Hematopoietic multipotent progenitor cell treated with erythropoietin and hydrocortisone succinate and interleukin-3 and kit ligand, for 4 days (in vitro differentiated cells): ENCODE measurements around the gene PPP4R1.
"Not testable (repeated sequence)": the region's sequence is repeated elsewhere in the genome, so short reads cannot be mapped to it uniquely, and the experiment has no call there.

Experiments used
- DNase-seq: peaks from one replicate; pipeline ENCODE4 v3.0.0-alpha.2; 2015

The PPP4R1 gene

DNA sequence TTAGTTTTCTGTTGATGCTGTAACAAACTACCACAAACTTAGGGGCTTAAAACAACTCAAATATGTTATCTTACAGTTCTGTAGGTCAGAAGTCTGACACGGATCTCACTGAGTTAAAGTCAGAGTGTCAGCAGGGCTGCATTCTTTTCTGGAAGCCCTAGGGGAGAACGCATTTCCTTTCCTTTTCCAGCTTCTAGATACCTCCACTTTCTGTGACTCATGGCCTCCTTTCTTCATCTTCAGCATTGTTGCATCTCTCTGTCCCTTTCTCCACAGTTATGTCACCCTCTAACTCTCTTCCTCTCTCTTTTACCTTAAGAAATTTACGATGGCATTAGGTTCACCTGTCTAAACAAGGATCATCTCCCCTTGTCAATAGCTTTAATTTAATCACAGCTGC is 13.3 kb upstream of the PPP4R1 start:
- no peak for DNase-seq

- no peak for DNase-seq
Measured at GRCh38 chr18:9619990-9620389, 5.6 kb upstream of the PPP4R1 start.

GRCh38 chr18:9619545-9619944 is 5.2 kb upstream of the PPP4R1 start:
- peak; percentile 74 for DNase-seq

DNA sequence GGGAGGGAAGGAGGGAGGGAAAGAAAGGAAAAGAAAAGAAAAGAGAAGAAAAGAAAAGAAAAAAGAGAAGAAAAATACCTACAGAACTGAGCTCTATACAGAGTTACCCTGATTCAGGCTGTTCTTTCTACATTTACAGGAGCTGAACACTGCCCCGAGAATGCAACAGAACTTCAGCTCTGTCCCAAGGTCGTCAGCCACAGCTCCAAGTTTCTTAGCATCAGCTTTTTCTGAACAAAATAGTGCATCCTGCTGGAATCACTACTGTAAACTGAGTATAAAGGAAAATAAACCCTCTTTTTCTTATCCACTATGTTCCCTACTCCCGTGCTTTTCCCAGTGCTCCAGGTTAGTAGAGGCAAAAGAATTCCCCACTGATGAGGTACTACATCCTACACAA is 4.7 kb upstream of the PPP4R1 start:
- DNase-seq, result no peak

- DNase-seq, result peak; percentile 62
Measured at GRCh38 chr18:9617006-9617542, 2.7 kb upstream of the PPP4R1 start.

DNA sequence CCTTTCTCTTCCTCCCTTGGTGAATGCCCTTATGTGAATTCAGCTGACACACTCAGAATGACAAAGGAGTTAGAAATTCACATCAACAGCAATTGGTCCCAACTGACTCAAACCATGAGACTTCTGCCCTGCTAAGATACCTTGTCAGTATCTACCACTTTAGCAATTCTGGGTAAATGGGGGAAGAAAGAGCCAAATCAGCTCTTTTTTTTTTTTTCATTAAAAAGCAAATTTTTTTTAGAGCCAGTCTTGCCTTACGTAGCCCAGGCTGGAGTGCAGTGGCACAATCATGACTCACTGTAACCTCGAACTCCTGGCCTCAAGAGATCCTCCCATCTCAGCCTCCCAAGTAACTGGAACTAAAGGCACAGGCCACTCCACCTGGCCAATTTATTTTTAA is 1.7 kb upstream of the PPP4R1 start:
- peak; percentile 57 for DNase-seq

GRCh38 chr18:9615280-9615797 is 980 bp upstream of the PPP4R1 start:
- no peak for DNase-seq

GRCh38 chr18:9613550-9614400 is 584 bp downstream of the PPP4R1 start:
- DNase-seq, result peak; percentile 83

GRCh38 chr18:9612977-9613376 is 1.4 kb downstream of the PPP4R1 start:
- no peak for DNase-seq

DNA sequence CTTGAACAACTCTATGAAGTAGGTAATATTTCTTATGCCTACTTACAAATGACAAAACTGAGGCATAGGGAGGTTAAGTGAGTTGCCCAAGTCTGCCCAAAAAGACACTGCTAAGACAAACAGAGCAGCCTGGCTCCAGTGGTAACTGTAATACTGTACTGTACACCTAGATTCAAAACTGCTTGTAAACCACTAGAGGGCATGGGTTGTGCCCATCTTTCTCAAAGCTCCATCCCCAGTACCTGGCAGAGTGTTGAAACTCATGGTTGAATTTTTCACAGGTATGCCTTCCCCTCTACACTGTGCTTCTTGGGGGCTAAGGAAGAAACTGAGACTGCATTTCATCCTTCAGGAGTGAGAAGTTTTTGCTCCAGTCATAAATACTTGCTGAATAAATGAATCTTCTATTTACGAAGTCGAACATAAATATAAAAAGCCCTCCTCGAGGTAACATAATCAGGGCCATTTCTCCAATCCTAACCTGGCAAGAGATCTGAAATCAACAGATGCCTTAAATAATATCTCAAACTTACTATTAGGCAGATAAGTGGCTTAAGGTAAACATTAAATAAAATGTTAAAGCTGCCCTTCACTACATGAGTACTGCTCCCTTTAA is 2.0 kb downstream of the PPP4R1 start:
- peak; percentile 78 for DNase-seq

- DNase-seq, result no peak
Measured at GRCh38 chr18:9609190-9609589, 5.2 kb downstream of the PPP4R1 start.

- DNase-seq, result no peak
Measured at GRCh38 chr18:9608728-9609127, 5.6 kb downstream of the PPP4R1 start.

DNA sequence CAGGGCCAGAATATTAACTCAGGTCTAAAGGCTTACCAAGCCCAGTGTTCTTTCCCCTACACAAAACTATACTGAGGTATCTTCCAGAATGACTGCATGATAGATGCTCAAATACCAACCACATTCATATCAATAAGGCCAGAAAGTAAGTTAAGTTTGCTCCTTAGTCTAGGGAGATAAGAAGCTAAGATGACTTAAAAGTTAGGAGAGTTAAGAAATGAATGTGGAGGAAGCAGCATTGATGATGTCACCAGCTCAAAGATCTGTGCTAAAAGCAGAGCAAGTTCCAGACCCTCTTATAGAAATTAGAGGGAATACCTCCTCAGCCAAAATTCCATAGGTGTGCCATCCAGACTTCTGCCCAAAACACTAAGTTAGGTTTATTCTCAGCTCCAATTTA is 6.1 kb downstream of the PPP4R1 start:
- DNase-seq, result peak; percentile 66

- not testable (repeated sequence) for DNase-seq
Measured at GRCh38 chr18:9607111-9607510, 7.2 kb downstream of the PPP4R1 start.

DNA sequence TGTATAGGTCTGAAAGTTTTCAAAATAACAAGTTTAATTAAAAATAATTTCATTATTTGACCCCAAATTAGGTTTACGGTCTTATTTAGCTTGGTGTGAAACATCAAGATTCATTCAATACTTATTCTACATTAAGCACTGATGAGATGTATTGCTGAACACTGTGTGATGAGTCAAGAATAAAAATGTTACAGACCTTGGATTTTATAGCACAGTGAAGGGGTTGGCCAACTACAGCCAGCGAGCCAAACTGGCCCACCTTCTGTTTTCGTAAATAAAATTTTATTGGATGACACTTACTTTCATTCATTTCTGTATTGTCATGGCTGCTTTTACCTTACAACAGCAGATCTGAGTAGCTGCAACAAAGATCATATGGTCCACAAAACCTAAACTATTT is 8.3 kb downstream of the PPP4R1 start:
- no peak for DNase-seq

GRCh38 chr18:9604348-9604747 is 10.0 kb downstream of the PPP4R1 start:
- DNase-seq, result no peak

GRCh38 chr18:9599328-9599727 is 15.0 kb downstream of the PPP4R1 start:
- DNase-seq, result no peak

DNA sequence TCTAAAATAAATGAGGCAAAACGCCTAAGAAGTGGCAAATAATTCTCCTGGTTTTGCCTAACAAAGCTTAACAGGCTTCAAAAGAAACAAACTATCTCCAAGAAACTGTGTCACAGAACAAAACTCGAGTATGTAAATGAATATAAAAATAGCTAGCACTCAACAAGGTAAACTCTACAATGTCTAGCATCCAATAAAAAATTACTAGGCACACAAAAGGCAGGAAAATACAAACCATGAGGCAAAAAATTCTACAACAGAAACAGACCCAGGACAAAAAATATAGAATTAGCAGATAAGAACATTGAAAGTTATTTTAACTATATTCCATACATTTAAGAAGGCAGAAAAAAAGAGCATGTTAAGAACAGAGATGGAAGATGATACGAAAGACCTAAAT is 16.8 kb downstream of the PPP4R1 start:
- no peak for DNase-seq

- DNase-seq, result no peak
Measured at GRCh38 chr18:9596843-9597526, 17.4 kb downstream of the PPP4R1 start.

- no peak for DNase-seq
Measured at GRCh38 chr18:9596226-9596625, 18.1 kb downstream of the PPP4R1 start.

DNA sequence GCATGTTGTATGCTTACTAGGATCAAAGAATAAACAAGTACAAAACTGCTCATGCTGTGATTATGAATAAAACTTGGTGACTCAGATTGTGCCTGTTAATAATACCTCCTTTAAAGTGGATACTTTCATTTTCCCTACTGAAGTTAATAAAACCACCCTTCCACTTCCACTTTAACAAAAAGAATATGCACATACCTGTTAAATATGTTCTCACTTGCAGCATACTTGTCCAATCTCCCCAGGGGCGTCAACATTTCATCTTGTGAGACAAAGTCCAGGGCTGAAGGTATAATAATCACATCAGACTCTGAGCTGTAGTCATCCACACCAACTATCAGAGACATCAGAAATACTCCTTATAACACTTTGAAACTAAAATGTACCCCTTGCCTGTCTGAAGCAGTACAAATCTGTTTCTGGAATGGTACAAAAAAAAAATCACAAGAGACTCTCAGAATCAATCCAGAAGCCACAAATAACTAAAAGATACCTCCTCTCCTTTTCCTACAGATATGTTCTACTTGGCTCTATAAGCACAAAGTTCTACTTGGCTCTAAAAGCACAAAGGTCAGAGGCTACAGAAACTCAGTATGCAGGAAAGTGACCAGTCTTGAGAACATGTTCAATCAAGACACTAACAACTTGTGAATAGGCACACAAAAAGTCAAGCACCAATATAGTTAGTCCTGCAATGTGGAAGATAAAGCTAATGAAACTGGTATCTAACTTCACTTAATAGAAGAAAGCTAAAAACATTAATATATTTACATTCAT is 19.3 kb downstream of the PPP4R1 start:
- DNase-seq, result no peak

DNA sequence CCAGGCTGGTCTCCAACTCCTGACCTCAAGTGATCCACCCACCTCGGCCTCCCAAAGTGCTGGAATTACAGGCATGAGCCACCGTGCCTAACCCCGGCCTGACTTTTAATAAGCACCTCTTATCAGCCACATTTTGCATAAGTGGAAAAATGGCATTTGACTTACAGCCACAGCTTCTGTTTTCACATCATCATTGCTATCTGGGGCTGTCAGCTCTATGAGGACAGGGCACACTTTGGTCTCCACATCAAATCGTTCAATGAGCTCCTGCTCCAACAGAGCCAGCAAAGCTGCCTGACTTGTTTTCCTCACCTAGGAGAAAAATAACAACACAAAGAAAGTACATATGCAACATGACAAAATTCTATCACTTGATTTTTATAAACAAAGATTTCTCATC is 26.4 kb downstream of the PPP4R1 start:
- DNase-seq, result no peak

DNA sequence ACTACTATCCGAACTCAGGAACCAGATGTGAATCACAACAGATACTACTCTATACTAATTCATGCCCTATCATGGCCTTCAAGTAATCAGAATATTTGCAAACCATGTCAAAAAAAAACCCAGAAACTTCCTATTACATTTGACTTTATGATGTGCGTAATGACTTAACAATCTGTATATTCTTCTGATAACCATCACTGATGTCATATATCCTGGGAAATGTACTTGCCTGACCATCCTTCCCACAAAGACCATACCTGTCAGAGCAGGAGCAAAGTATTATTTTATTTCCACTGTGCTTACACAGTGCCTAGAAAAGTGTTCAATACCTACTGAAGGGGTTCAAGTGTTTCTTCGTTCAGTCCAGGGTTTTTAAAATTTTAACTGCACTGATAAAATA is 27.5 kb downstream of the PPP4R1 start:
- DNase-seq, result no peak
